Suprapubic skin (tissue), 4 donors: ENCODE data around the gene CITED1.

ENCODE experiments used
- CTCF ChIP-seq, 2 donors: fragments of 200-600 bp in 1 of 2; fragments of 450-650 bp in 1 of 2; sonication (generic) in 1 of 2; IDR thresholded peaks; one replicate each; pipeline ENCODE4 v1.5.1; 2016 to 2019; ENCODE audit warnings: antibody characterized with exemption in 2 of 2, mild to moderate bottlenecking in 1 of 2, moderate library complexity in 1 of 2
- POLR2A ChIP-seq, 2 donors: fragments of 450-650 bp; IDR thresholded peaks; one replicate each; pipeline ENCODE4 v1.6.1; 2017; ENCODE audit warnings: antibody characterized with exemption in 2 of 2, mild to moderate bottlenecking in 2 of 2, moderate library complexity in 2 of 2
- POLR2AphosphoS5 ChIP-seq, 3 donors: sonication (generic); formaldehyde crosslinking; IDR thresholded peaks; one replicate each; pipeline ENCODE4 v1.6.1; 2017; ENCODE audit warnings: antibody characterized with exemption in 3 of 3

GRCh38 chrX:72282302-72282701 is 23.4 kb downstream of the CITED1 start:
- no peak for TF ChIP-seq CTCF (IDR thresholded peaks at IDR 0.05)
- no peak for TF ChIP-seq POLR2AphosphoS5 (IDR thresholded peaks at IDR 0.05)
- TF ChIP-seq POLR2A (IDR thresholded peaks at IDR 0.05): no peak
